NCI-H2029 (cell line): ENCODE results near the gene NKX6-1.

Experiments
- DNase-seq: peaks from one replicate; lab custom pipeline; 2025; lab: John Stamatoyannopoulos, UW

Gene NKX6-1

DNA sequence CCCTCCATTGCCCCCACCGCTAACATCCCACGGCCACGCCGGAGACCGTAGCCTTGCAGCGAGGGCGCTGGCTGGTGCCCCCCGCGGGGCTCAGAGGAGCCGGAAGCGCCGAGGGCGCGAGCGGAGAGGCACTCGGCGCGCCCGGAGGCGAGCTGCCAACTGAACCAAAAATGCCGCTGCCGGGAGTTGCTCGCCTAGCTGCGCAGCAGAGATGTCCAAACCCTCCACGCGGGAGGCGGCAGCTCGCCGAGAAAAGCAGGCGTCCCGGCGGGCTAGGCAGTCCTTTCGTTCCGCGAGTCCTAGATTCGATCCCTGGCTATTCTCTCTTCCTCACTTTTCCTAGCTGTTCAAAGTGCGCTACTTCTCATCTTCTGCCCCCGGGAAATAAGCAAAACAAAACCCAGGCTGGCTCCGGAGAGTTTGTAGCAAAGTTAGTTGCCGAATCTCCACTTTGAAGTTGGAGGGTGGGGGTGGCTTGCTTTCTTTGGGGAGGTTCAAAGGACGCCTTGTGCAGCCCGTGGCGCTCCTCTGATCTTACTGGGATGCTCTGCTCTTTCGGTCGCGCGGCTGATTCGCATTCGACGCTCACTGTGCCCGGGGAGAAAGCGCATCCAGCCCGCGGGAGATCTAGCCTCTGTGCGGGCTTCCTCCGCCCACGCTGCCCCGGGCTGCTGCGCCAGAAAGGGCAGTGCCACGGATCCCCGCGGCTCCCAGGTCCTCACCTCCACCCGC, 723 bp downstream of the NKX6-1 start:
- no peak for DNase-seq

DNA sequence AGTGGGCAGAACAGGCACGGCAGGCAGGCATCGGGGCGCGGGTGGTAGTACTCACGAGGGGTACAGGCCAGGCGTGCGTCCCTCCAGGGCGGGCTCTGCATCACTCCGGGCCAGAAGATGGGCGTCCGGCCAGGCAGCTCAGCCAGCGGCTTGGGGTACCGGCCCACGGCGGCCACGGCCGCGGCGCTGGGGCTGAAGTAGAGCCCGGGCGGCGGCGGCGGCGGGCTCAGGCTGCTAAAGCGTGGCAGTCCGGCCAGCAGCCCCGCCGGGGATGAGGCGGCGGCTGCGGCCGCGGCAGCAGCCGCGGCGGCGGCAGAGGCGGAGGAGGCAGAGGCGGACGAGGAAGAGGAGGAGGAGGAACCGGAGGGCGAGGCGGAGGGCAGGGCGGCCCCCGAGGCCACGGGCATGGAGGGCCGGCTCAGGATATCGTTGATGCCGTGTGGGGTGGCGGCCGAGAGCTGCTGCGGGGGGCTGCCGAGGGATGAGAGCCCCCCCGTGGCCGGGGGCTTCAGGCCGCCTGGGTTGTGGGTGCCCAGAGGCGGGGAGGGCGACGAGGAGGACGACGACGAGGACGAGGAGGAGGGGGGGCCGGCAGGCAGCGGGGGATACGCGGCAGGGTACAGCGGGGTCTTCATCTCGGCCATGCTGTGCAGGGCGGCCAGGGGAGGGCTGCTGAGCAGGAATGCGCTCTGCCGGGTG, 1.4 kb downstream of the NKX6-1 start:
- no peak for DNase-seq

- DNase-seq, result no peak
These were observed 2.2 kb downstream of the NKX6-1 start for GRCh38 chr4:84496706-84497503.

- no peak for DNase-seq
These were observed 2.8 kb downstream of the NKX6-1 start for GRCh38 chr4:84496331-84496705.

GRCh38 chr4:84495794-84496261, 3.3 kb downstream of the NKX6-1 start:
- no peak for DNase-seq

GRCh38 chr4:84495118-84495793, 3.8 kb downstream of the NKX6-1 start:
- DNase-seq, result no peak

DNA sequence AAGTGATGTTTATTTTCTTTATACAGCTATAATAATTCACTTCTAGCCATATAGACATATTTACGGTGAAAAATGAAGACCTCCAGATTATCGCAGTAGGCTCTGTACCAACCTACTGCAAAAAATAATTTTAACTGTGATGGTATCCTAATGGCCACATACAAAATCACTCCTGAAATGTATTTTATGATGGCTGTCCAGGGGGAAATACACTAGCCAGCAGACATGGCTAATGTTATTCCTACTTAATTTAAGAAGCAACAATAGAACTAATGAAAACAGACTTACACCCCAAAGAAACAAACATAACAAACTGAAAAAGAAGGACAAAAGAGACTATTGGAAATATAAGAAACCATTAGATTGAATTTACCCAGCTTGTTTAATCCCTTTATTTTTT, 4.6 kb downstream of the NKX6-1 start:
- DNase-seq, result no peak

- no peak for DNase-seq
These were observed 5.0 kb downstream of the NKX6-1 start for GRCh38 chr4:84494076-84494475.

- no peak for DNase-seq
These were observed 5.8 kb downstream of the NKX6-1 start for GRCh38 chr4:84493092-84493850.

- no peak for DNase-seq
These were observed 6.4 kb downstream of the NKX6-1 start for GRCh38 chr4:84492737-84493091.

DNA sequence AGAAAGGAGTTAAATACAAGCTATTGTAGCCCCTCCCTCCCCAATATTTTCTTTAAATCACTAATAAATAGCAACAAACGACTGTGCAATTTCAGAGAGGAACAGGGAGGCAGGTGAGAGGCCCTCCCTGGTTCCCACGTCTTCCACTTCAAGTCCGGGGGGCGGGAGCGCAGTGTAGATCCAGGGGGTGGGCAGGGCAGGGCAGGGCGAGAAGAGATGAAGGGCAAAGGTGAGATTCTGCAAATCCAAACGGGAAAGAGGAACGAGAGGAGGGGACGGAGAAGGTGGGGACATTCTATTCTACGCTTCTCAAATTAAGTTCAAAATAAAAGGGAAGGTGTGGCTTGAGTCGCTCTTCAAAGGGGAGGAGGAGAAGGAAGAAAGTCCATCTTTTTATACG, 6.8 kb downstream of the NKX6-1 start:
- DNase-seq, result no peak

GRCh38 chr4:84491481-84491880, 7.6 kb downstream of the NKX6-1 start:
- no peak for DNase-seq

DNA sequence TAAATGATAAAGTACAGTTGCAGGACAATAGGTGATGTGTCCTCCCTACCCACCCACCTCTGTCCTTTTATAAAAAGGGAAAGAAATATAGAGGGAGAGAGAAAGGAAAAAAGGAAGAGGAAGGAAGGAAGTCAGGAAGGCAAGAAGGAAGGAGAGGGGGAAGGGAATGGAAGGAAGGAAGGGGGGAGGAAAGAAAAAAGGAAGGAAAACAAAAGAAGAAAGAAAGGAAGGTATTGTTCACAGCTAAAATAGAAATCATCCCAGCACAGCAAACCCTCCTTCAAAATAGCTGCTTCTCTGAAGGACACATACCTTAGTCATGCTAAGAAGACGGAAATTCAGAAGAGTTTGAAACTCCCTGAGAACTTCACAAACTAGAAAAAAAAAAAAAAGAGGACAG, 8.4 kb downstream of the NKX6-1 start:
- DNase-seq, result no peak

- DNase-seq, result no peak
These were observed 14.9 kb downstream of the NKX6-1 start for GRCh38 chr4:84484236-84484635.

DNA sequence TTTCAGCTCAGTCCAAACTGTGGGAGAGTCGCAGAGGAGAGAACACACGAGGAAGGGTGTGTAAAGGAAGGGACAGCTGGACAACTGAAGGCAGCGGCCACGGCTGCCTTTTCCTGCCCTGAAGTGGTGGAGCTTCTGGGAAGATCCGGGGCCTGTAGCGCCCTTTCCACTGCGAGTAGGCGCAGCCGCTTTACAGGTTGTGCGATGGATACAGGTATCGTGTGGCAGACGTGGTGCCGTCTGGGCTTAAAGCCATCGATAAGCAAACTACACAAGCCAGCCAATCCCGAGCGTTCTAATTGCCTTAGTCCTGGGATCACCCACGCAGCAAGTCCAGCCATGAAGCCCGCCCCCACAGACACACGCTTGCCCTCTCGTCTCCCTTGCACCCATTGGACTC, 15.4 kb downstream of the NKX6-1 start:
- DNase-seq, result no peak

DNA sequence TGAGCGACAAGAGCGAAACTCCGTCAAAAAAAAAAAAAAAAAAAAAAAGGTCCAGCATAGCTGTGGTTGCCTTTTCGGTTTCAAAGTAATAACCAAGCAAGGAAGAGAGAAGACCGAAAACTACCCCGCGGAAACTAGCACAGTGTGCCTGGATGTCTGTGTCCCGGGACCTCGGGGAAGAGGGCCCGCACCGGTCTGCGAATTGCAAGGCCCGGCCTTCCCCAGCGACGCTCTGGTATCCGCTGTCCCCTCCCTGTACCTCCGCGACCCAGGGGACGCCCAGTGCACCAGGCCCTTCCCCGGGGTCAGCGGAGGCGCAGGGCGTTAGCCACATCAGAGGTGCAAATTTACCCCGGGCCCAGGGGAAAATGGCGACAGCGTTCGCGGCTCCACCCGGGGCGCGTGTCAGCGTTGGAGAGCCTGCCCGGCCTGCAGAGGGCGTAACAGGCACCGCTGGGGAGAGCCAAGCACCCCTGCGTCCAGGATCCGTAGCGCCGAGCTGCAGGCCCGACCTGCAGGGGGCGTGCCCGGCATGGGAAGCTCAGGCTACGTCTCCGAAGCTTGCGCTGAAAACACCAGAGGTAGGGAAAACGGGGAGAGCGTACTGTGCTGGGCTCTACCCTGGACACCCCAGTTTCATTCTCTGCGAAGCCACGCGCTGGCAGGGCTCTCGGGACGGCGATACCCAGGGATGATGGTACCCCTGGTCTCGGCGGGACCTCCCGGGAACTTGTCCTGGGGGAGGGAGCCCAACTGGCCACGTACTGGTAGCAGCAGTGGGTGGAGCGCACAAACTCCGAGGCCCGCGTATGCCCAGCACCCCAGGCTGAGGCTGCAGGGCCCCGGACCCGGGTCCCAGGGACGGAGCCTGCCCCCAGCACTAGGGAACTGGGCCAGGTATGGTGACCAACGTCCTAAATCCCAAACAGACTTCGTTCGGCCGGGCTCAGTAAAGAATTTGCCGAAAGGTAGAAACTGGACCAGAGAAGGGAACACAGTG, 16.2 kb downstream of the NKX6-1 start:
- DNase-seq, result no peak

GRCh38 chr4:84481860-84482245, 17.2 kb downstream of the NKX6-1 start:
- no peak for DNase-seq

DNA sequence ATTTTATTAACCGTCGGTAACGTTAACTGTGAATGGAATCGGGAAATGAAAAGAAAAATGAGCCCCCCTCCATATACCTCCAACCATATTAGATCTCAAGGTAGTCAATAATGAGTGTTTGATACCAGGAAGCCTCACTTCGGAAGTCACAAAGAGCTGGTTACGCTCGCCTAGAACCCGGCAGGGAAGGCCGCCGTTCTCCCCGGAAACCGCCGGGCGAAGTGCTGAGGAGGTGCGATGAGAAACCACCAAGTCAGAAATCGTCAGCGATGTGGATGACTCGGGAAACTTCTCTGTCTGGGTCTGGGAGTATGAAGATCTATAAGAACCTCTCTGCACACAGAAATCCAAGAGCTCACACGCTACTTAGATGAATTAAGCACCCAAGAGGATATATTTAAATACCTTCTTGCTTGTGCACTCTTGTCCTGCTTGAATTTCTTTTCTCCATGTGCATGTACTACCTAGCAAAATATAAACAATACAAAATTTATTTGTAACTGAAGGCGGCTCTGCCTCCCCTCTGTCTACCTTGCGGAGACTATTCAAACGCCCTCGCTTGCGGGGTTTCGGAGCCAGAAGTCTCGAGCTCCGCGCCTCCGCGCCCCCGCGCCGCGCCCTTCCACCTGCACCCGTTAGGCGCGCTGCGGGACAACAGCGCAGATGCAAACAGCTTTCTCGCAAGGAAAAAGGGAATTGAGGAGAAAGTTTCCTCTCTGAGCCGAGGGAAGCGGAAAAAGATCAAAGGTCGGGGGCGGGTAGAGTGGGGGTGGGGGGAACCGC, 17.8 kb downstream of the NKX6-1 start:
- DNase-seq, result no peak

DNA sequence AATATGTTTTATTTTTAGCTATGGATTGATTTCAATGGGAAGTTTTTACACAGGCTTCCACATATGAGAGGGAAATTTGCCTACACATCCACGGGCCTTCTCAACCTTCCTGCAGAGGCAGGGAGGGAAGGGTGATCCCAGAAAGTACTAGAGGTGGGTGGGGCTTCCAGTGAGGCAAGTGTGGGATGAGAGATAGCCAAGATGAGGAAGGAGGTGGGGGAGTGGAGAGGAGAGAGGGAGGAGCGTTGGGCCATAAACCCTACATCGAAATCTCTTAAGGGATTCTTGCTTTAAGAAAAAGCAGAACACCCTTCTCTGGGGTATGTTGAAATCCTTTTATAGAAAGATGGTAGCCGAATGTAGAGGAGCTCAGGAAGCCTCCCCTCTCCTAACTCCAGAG, 19.0 kb downstream of the NKX6-1 start:
- no peak for DNase-seq

GRCh38 chr4:84479663-84480062, 19.4 kb downstream of the NKX6-1 start:
- DNase-seq, result no peak
